ENCODE results near the gene SARDH.

Gene SARDH

GRCh38 chr9:133653638-133654037, 84.5 kb downstream of the SARDH start:
- no peak for DNase-seq

GRCh38 chr9:133650026-133650425, 88.1 kb downstream of the SARDH start:
- no peak for DNase-seq

- DNase-seq: no peak
Measured at GRCh38 chr9:133649194-133649593, 89.0 kb downstream of the SARDH start.

GRCh38 chr9:133647765-133648469, 90.2 kb downstream of the SARDH start:
- DNase-seq: peak in 18 of 56 donors; percentile 5 to 51 (median 14)

GRCh38 chr9:133647148-133647547, 91.0 kb downstream of the SARDH start:
- DNase-seq: no peak

GRCh38 chr9:133645021-133645765, 93.0 kb downstream of the SARDH start:
- DNase-seq: no peak

- no peak for DNase-seq
Measured at GRCh38 chr9:133643978-133644760, 94.0 kb downstream of the SARDH start.

GRCh38 chr9:133643362-133643755, 94.8 kb downstream of the SARDH start:
- DNase-seq: no peak

GRCh38 chr9:133642708-133643361, 95.3 kb downstream of the SARDH start:
- no peak for DNase-seq

- no peak for DNase-seq
Measured at GRCh38 chr9:133641861-133642595, 96.1 kb downstream of the SARDH start.

GRCh38 chr9:133641396-133641655, 96.8 kb downstream of the SARDH start:
- DNase-seq: no peak

GRCh38 chr9:133640580-133641395, 97.4 kb downstream of the SARDH start:
- DNase-seq: no peak

GRCh38 chr9:133640160-133640559, 98.0 kb downstream of the SARDH start:
- DNase-seq: no peak

GRCh38 chr9:133639613-133640012, 98.5 kb downstream of the SARDH start:
- no peak for DNase-seq

GRCh38 chr9:133638711-133639110, 99.4 kb downstream of the SARDH start:
- DNase-seq: no peak

GRCh38 chr9:133638076-133638475, 100.1 kb downstream of the SARDH start:
- no peak for DNase-seq

GRCh38 chr9:133637451-133638055, 100.6 kb downstream of the SARDH start:
- DNase-seq: no peak

GRCh38 chr9:133636902-133637301, 101.2 kb downstream of the SARDH start:
- no peak for DNase-seq
